NCI-H146 treated with DMSO at 0.1 percent for 48 hours (cell line): ENCODE measurements around the gene NF2.

Experiments used
- DNase-seq: peaks from one replicate; lab custom pipeline; 2025; ENCODE audit not compliant: unreplicated experiment; lab: John Stamatoyannopoulos, UW

The NF2 gene

DNA sequence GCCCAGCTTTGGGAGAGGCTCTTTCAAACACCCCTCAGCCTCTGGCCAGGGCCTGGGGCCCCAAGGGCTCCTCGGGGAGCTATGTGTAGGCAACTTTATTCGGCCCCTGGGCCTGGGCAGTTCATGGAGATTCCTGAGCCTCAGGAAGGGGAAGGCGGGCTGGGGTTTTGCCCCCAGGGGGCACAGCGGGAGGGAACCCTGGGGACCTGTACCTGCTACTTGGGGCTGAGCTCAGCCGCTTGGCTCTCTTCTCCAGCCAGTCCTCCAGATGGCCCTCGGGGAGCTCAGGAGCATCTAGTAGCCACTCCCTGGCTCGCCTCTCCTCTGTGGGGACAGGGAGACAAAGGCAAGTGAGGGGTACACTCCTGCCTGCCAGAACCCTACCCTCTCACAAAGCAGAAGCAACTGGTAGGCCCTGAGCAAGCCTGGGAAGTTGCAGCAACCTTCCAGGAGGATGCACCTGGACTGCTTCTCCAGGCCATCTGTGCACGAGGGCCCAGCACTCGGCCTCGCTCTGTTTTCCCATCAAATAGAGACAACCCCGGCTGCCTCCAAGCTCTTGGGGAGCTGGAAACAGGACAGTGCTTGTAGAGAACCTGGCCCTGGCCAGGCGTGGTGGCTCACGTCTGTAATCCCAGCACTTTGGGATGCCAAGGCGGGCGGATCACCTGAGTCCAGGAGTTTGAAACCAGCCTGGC, 134.8 kb downstream of the NF2 start:
- DNase-seq: no peak

- no peak for DNase-seq
Observed at GRCh38 chr22:29739346-29739875, 136.0 kb downstream of the NF2 start.

- DNase-seq: no peak
Observed at GRCh38 chr22:29740216-29740615, 136.8 kb downstream of the NF2 start.

DNA sequence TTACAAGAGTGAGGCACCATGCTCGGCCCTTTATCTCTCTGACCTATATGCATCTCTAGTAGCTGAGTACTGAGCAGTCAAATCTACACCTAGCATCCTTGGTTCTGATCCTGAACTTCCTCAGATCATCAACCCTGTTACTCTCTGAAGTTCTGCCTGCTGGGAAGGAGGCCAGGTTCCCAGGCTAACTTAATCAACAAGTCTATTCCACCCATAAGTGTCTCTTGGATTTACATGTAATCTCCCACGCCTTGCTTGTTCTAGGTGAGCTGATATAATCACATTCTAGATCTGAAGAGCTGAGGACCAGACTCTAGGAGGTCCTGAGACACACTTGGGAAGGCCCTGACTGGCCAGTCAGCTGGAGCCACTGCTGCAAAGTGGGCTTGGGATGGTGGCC, 138.5 kb downstream of the NF2 start:
- no peak for DNase-seq

DNA sequence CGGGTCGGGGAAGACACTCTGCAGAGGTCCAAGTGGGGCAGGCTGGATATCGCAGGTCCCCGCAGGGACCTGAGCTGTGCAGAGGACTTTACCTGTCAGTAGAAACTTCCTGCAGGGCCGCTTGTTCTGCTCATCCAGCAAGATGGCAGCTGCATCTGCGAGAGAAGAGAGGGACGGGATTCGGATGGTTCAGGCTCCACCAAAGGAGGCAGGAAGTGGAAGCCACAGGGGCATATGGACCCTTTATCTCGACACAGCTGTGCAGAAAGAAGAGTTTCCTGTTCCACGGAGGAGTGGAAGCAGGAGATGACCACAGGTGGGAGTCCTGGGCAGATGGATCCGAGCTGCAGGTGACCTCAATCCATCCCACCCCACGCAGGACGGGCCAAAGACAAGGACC, 138.9 kb downstream of the NF2 start:
- DNase-seq: no peak

DNA sequence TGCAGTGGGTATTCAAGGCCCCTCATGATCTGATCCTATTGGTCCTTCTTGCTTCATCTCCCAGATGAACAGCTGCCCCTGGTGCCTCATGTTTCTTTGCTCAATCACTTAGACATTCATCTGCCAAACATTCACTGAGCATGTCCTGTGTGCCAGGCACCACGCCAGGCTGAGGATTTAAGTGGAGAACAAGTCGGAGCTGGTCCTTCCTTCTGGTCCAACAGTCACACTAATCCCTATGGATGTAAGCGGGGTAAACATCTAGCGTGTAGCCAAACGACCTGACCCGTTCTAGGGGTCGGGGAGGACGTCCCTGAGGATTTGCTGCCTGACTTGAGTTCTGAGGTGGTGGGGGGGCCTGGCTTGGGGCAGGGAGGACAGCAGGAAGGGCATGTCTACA, 141.5 kb downstream of the NF2 start:
- DNase-seq: no peak

DNA sequence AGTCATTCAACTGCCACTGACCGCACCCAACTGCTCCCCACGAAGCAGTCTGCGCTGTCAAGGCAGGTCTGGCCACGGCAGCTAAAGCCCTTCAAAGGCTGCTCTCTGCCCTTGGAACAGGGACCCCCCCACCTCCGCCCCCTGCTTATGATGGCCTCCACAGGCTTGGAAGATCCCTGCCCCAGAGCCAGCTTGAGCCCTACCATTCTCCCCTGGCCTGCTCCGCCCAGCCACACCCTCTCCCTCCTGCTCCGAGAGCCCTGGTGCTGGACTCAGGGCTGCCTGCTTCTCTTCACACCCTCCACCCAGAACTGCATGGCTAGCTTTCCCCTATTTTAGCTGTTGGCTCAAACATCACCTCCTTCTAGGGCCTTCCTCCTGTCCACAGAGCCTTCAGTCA, 144.4 kb downstream of the NF2 start:
- no peak for DNase-seq
